Mucosa of stomach (tissue), 1 donor: ENCODE data around the gene SRBD1.

Experiments used
- H3K27me3 ChIP-seq: one replicate; pipeline ENCODE4 v1.7.0; 2013; ENCODE audit warnings: mild to moderate bottlenecking, low read length; ENCODE audit not compliant: control insufficient read depth, insufficient read depth
- H3K36me3 ChIP-seq: one replicate; pipeline ENCODE4 v1.7.0; 2013; ENCODE audit warnings: low read length; ENCODE audit not compliant: control insufficient read depth, insufficient read depth
- H3K4me1 ChIP-seq: one replicate; pipeline ENCODE4 v1.7.0; 2013; ENCODE audit warnings: mild to moderate bottlenecking, low read length; ENCODE audit not compliant: control insufficient read depth, insufficient read depth
- H3K4me3 ChIP-seq: one replicate; pipeline ENCODE4 v1.7.0; 2013; ENCODE audit warnings: low read length
- H3K9ac ChIP-seq: one replicate; pipeline ENCODE4 v1.7.0; 2013; ENCODE audit warnings: mild to moderate bottlenecking, low read length, moderate library complexity
- H3K9me3 ChIP-seq: one replicate; pipeline ENCODE4 v1.7.0; 2013; ENCODE audit warnings: mild to moderate bottlenecking, low read length, moderate library complexity; ENCODE audit not compliant: control insufficient read depth
- donor health status: Pancreatic carcinoma.

SRBD1 gene

GRCh38 chr2:45607701-45608100, 3.4 kb downstream of the SRBD1 start:
- H3K4me3 ChIP-seq: no peak overlapping the region
- peaks cover 15% of the 10 kb centered on the region for H3K4me1 ChIP-seq
- H3K36me3 ChIP-seq: no peaks in the 10 kb centered on the region
- no peaks in the 10 kb centered on the region for H3K27me3 ChIP-seq
- H3K9ac ChIP-seq: no peak overlapping the region
- no peaks in the 10 kb centered on the region for H3K9me3 ChIP-seq

- Histone ChIP-seq H3K4me3 (no peak overlapping the region), H3K9me3 (no peaks in the 10 kb centered on the region), H3K27me3 (no peaks in the 10 kb centered on the region), H3K4me1 (peaks cover 15% of the 10 kb centered on the region), H3K36me3 (peaks cover 2% of the 10 kb centered on the region), H3K9ac (no peak overlapping the region)
These were observed 4.3 kb downstream of the SRBD1 start for GRCh38 chr2:45606796-45607195.

GRCh38 chr2:45605116-45605515, 6.0 kb downstream of the SRBD1 start:
- no peak overlapping the region for H3K4me3 ChIP-seq
- H3K36me3 ChIP-seq: peaks cover 6% of the 10 kb centered on the region

GRCh38 chr2:45602624-45603023, 8.4 kb downstream of the SRBD1 start:
- no peak overlapping the region for H3K4me3 ChIP-seq
- H3K9me3 ChIP-seq: no peaks in the 10 kb centered on the region
- no peaks in the 10 kb centered on the region for H3K27me3 ChIP-seq
- peaks cover 6% of the 10 kb centered on the region for H3K36me3 ChIP-seq
- peaks cover 10% of the 10 kb centered on the region for H3K4me1 ChIP-seq
- no peak overlapping the region for H3K9ac ChIP-seq

More at GRCh38 chr2:45605116-45605515, 6.0 kb downstream of the SRBD1 start:
- Histone ChIP-seq H3K4me1 (peaks cover 15% of the 10 kb centered on the region), H3K27me3 (no peaks in the 10 kb centered on the region), H3K9me3 (no peaks in the 10 kb centered on the region), H3K9ac (no peak overlapping the region)

- no peak overlapping the region for H3K9ac ChIP-seq
- no peak overlapping the region for H3K4me3 ChIP-seq
- H3K4me1 ChIP-seq: no peaks in the 10 kb centered on the region
- H3K27me3 ChIP-seq: no peaks in the 10 kb centered on the region
- peaks cover 6% of the 10 kb centered on the region for H3K36me3 ChIP-seq
- no peaks in the 10 kb centered on the region for H3K9me3 ChIP-seq
These were observed 12.5 kb downstream of the SRBD1 start for GRCh38 chr2:45598545-45598944.

GRCh38 chr2:45596761-45597160, 14.3 kb downstream of the SRBD1 start:
- H3K4me3 ChIP-seq: no peak overlapping the region
- H3K9ac ChIP-seq: no peak overlapping the region
- no peaks in the 10 kb centered on the region for H3K9me3 ChIP-seq
- peaks cover 4% of the 10 kb centered on the region for H3K36me3 ChIP-seq
- no peaks in the 10 kb centered on the region for H3K4me1 ChIP-seq
- H3K27me3 ChIP-seq: no peaks in the 10 kb centered on the region

- Histone ChIP-seq H3K9me3 (no peaks in the 10 kb centered on the region), H3K4me1 (no peaks in the 10 kb centered on the region), H3K9ac (no peak overlapping the region), H3K27me3 (no peaks in the 10 kb centered on the region), H3K36me3 (no peaks in the 10 kb centered on the region), H3K4me3 (no peak overlapping the region)
These were observed 15.2 kb downstream of the SRBD1 start for GRCh38 chr2:45595721-45596435.

- no peaks in the 10 kb centered on the region for H3K36me3 ChIP-seq
- no peaks in the 10 kb centered on the region for H3K4me1 ChIP-seq
- no peaks in the 10 kb centered on the region for H3K9me3 ChIP-seq
- no peaks in the 10 kb centered on the region for H3K27me3 ChIP-seq
- H3K4me3 ChIP-seq: no peak overlapping the region
- no peak overlapping the region for H3K9ac ChIP-seq
These were observed 20.0 kb downstream of the SRBD1 start for GRCh38 chr2:45591073-45591472.

- Histone ChIP-seq H3K4me1 (no peaks in the 10 kb centered on the region), H3K9ac (no peak overlapping the region), H3K27me3 (no peaks in the 10 kb centered on the region), H3K4me3 (no peak overlapping the region), H3K36me3 (no peaks in the 10 kb centered on the region), H3K9me3 (no peaks in the 10 kb centered on the region)
These were observed 22.8 kb downstream of the SRBD1 start for GRCh38 chr2:45588158-45588829.

- Histone ChIP-seq H3K4me3 (no peak overlapping the region), H3K9me3 (no peaks in the 10 kb centered on the region), H3K36me3 (no peaks in the 10 kb centered on the region), H3K27me3 (no peaks in the 10 kb centered on the region), H3K9ac (no peak overlapping the region), H3K4me1 (no peaks in the 10 kb centered on the region)
These were observed 24.5 kb downstream of the SRBD1 start for GRCh38 chr2:45586600-45586999.

GRCh38 chr2:45585267-45585861, 25.7 kb downstream of the SRBD1 start:
- Histone ChIP-seq H3K9ac (no peak overlapping the region), H3K4me3 (no peak overlapping the region), H3K36me3 (no peaks in the 10 kb centered on the region), H3K27me3 (no peaks in the 10 kb centered on the region), H3K9me3 (no peaks in the 10 kb centered on the region), H3K4me1 (no peaks in the 10 kb centered on the region)

- Histone ChIP-seq H3K9ac (no peak overlapping the region), H3K27me3 (no peaks in the 10 kb centered on the region), H3K4me3 (no peak overlapping the region), H3K36me3 (no peaks in the 10 kb centered on the region), H3K4me1 (no peaks in the 10 kb centered on the region), H3K9me3 (no peaks in the 10 kb centered on the region)
These were observed 27.1 kb downstream of the SRBD1 start for GRCh38 chr2:45583977-45584376.
